Mesothelial cell of epicardium (in vitro differentiated cells): Measurements from ENCODE around the gene ARHGEF37. TPM values are rescaled to one million over a fixed set of nuclear protein-coding genes. Genes with fewer than 3 reads are reported as not detected.
"Not testable (repeated sequence)": the region's sequence is repeated elsewhere in the genome, so short reads cannot be mapped to it uniquely, and the experiment has no call there.

Experiments used
- DNase-seq, 2 experiments: peaks; one replicate each; pipeline ENCODE4 v3.0.0; 2021; ENCODE audit warnings: low spot score in 2 of 2; ENCODE audit not compliant: unreplicated experiment in 2 of 2
- H3K27ac Mint-ChIP-seq: 2 replicates; pipeline ENCODE4 v1.8.0; 2021; ENCODE audit warnings: mixed read lengths
- H3K27me3 Mint-ChIP-seq: 2 replicates; pipeline ENCODE4 v1.8.0; 2021; ENCODE audit warnings: low read depth, mixed read lengths
- H3K36me3 Mint-ChIP-seq: 2 replicates; pipeline ENCODE4 v1.8.0; 2021; ENCODE audit warnings: mixed read lengths
- H3K4me1 Mint-ChIP-seq: 2 replicates; pipeline ENCODE4 v1.8.0; 2021; ENCODE audit warnings: mixed read lengths
- H3K4me3 Mint-ChIP-seq: 2 replicates; pipeline ENCODE4 v1.8.0; 2021; ENCODE audit warnings: mild to moderate bottlenecking, moderate library complexity, mixed read lengths
- H3K9me3 Mint-ChIP-seq: 2 replicates; pipeline ENCODE4 v1.8.0; 2021; ENCODE audit warnings: mixed read lengths
- CTCF ChIP-seq: fragments of 200-600 bp; sonication (generic); IDR thresholded peaks from one replicate; pipeline ENCODE4 v1.5.0; 2021; ENCODE audit warnings: antibody characterized with exemption; ENCODE audit not compliant: unreplicated experiment
- total RNA-seq: library from RNA; stranded (reverse); gene quantifications from 3 replicates; pipeline ENCODE4 v1.2.1, GENCODE V29; 2021

Gene ARHGEF37
- total RNA-seq, 1 donor from 2014 or later, result 10.1 TPM

- Mint-ChIP-seq H3K27ac (no peak overlapping the region), H3K27me3 (no peaks in the 10 kb centered on the region), H3K4me3 (no peak overlapping the region), H3K4me1 (peaks cover 24% of the 10 kb centered on the region), H3K36me3 (no peaks in the 10 kb centered on the region), H3K9me3 (no peaks in the 10 kb centered on the region)
- DNase-seq, result no peak
- TF ChIP-seq CTCF, result no peak
These were observed 21.6 kb upstream of the ARHGEF37 start for GRCh38 chr5:149559706-149560105.

GRCh38 chr5:149561848-149562247, 19.4 kb upstream of the ARHGEF37 start:
- no peak for TF ChIP-seq CTCF
- H3K4me3 Mint-ChIP-seq, result no peak overlapping the region
- DNase-seq, result no peak
- peaks cover 24% of the 10 kb centered on the region for H3K4me1 Mint-ChIP-seq
- H3K27me3 Mint-ChIP-seq, result no peaks in the 10 kb centered on the region
- H3K36me3 Mint-ChIP-seq, result no peaks in the 10 kb centered on the region
- no peaks in the 10 kb centered on the region for H3K9me3 Mint-ChIP-seq
- H3K27ac Mint-ChIP-seq, result peak overlapping the region; percentile 88

- no peak for DNase-seq
- Mint-ChIP-seq H3K9me3 (no peaks in the 10 kb centered on the region), H3K36me3 (no peaks in the 10 kb centered on the region), H3K4me1 (peaks cover 24% of the 10 kb centered on the region), H3K27me3 (no peaks in the 10 kb centered on the region), H3K27ac (peak overlapping the region; percentile 55), H3K4me3 (no peak overlapping the region)
- no peak for TF ChIP-seq CTCF
These were observed 17.8 kb upstream of the ARHGEF37 start for GRCh38 chr5:149563466-149563865.

- Mint-ChIP-seq H3K4me3 (peak overlapping the region; percentile 10), H3K4me1 (peaks cover 24% of the 10 kb centered on the region), H3K27ac (peak overlapping the region; percentile 31)
- H3K27me3 Mint-ChIP-seq, DNase-seq, H3K9me3 Mint-ChIP-seq, H3K36me3 Mint-ChIP-seq: not testable (repeated sequence)
- peak; percentile 70 for TF ChIP-seq CTCF
These were observed 16.7 kb upstream of the ARHGEF37 start for GRCh38 chr5:149564542-149565140.

- no peak for TF ChIP-seq CTCF
These were observed 14.1 kb upstream of the ARHGEF37 start for GRCh38 chr5:149567226-149567625.

GRCh38 chr5:149572170-149572569, 9.1 kb upstream of the ARHGEF37 start:
- no peak for TF ChIP-seq CTCF
- no peaks in the 10 kb centered on the region for H3K27me3 Mint-ChIP-seq
- no peaks in the 10 kb centered on the region for H3K36me3 Mint-ChIP-seq

More at GRCh38 chr5:149567226-149567625, 14.1 kb upstream of the ARHGEF37 start:
- Mint-ChIP-seq H3K4me1 (peaks cover 14% of the 10 kb centered on the region), H3K36me3 (no peaks in the 10 kb centered on the region), H3K9me3 (no peaks in the 10 kb centered on the region), H3K27me3 (no peaks in the 10 kb centered on the region), H3K4me3 (no peak overlapping the region), H3K27ac (no peak overlapping the region)
- DNase-seq, result no peak

More at GRCh38 chr5:149572170-149572569, 9.1 kb upstream of the ARHGEF37 start:
- H3K4me1 Mint-ChIP-seq, result no peaks in the 10 kb centered on the region
- H3K4me3 Mint-ChIP-seq, result no peak overlapping the region
- H3K9me3 Mint-ChIP-seq, result no peaks in the 10 kb centered on the region
- no peak overlapping the region for H3K27ac Mint-ChIP-seq
- DNase-seq, result no peak
